ENCODE results near the gene FBXW11. TPM values are rescaled to one million over a fixed set of nuclear protein-coding genes. Genes with fewer than 3 reads are reported as not detected.

The FBXW11 gene
- 54.8 and 58.7 TPM in 2 replicates for total RNA-seq (2021)
- Bru-seq, nascent RNA = percentile 94 among the genes with signal in this experiment
- BruChase-seq, experiment 1, labeled RNA remaining after a 2-hour chase = percentile 88 among the genes with signal in this experiment
- BruChase-seq, experiment 2, labeled RNA remaining after a 6-hour chase = percentile 79 among the genes with signal in this experiment
- long read RNA-seq, full-length matches to known transcripts = 1 of 16 reads
- long read RNA-seq, partial matches to known transcripts = 5 of 16 reads
- long read RNA-seq, other reads (novel, unspliced or antisense) = 10 of 16 reads

DNA sequence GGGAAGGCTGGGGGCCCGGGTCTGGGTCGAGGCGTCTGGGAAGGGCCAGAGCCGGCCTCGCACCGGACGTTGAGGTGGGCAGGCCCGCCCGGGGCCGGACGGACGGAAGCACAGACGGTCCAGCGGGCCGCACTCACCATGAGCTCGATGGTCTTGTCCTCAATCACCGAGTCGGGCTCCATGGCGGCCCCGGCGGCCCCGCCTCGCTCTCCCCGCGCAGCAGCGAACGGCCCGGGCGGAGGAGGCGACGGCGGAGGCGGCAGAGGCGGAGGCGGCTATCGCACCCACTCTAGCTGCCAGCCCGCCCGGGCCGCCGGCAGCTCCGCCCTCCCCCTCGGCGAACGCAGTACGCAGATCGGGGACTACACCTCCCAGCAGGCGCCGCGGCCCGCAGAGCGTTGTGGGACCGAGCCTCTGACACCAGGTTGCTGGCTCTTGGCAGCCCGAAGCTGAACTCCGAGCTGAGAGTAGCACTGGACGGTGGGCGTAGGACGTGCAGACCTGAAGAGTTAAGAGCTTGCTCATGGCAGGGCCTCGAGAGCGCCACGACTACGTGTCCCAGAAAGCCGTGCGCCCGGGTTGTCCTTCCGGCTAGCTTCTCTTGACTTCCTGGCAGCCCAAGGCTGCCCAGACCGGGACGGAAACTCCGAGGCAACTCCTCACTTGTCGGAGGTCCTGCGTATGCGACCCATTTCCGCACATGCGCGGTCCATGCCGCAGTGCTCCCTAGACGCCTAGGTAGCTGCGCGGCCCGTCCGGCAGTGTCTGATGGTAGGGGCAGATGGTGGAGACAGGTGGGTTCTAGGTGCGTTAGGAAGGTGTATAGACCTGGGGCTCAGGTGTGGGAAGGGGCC, at the start of gene FBXW11:
TSS of gene FBXW11 (minus strand) at position 318 of the 854 bp plus-strand sequence. CDS start at position 182, 136 bp downstream.
- Histone ChIP-seq H3K9me3 (ENCODE audit: insufficient read depth, low read depth) (no peaks in the 10 kb centered on the region), H3K27ac (peak within 1 kb of the TSS; percentile 68), H3K4me2 (peak within 1 kb of the TSS; percentile 89), H4K20me1 (ENCODE audit: insufficient read depth) (peaks cover 35% of the 10 kb centered on the region), H3F3A (ENCODE audit: insufficient read depth, low read depth) (peaks cover 13% of the 10 kb centered on the region; the same call in 1 of the 2 replicates), H2AFZ (peak within 1 kb of the TSS; percentile 98), H3K36me3 (ENCODE audit: low read depth) (peaks cover 6% of the 10 kb centered on the region; the same call in 1 of the 2 replicates), H3K4me3 (peak within 1 kb of the TSS; percentile 86), H3K4me1 (replicated peaks; ENCODE audit: insufficient read depth) (peaks cover 29% of the 10 kb centered on the region), H3K27me3 (ENCODE audit: insufficient read depth, low read depth) (no peaks in the 10 kb centered on the region), H3K79me2 (ENCODE audit: low read depth) (peaks cover 59% of the 10 kb centered on the region), H3K9me2 (ENCODE audit: insufficient read depth) (no peaks in the 10 kb centered on the region)
- BruUV-seq (replicated peaks) = no TSS peak
- peak; percentile 95 to 96 for DNase-seq
- POLR2A ChIA-PET (ENCODE audit: unreplicated experiment) = interaction anchor here (0.5 to 0.9 kb wide), 20 partner anchors 11 to 1469 kb away, joined by 3 to 9 read pairs (median 5); partner anchors contain the start of gene UBTD2
- CTCF ChIA-PET = interaction anchor here (0.6 to 2.5 kb wide), 5 partner anchors 52 to 182 kb away, joined by 3 to 8 read pairs (median 6); partner anchors contain the start of gene STK10
- intact Hi-C loops (cut with micrococcal nuclease; ENCODE audit: unreplicated experiment) = loop anchor here (1.0 to 5.0 kb wide), 4 partner anchors 60 to 276 kb away; partner anchors contain the start of genes STK10 and UBTD2
- TF ChIP-seq, protein P1, sequence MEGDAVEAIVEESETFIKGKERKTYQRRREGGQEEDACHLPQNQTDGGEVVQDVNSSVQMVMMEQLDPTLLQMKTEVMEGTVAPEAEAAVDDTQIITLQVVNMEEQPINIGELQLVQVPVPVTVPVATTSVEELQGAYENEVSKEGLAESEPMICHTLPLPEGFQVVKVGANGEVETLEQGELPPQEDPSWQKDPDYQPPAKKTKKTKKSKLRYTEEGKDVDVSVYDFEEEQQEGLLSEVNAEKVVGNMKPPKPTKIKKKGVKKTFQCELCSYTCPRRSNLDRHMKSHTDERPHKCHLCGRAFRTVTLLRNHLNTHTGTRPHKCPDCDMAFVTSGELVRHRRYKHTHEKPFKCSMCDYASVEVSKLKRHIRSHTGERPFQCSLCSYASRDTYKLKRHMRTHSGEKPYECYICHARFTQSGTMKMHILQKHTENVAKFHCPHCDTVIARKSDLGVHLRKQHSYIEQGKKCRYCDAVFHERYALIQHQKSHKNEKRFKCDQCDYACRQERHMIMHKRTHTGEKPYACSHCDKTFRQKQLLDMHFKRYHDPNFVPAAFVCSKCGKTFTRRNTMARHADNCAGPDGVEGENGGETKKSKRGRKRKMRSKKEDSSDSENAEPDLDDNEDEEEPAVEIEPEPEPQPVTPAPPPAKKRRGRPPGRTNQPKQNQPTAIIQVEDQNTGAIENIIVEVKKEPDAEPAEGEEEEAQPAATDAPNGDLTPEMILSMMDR (conservative IDR thresholded peaks at IDR 0.05) = no peak
- no peak for TF ChIP-seq EZH2 (IDR thresholded peaks at IDR 0.05; ENCODE audit: low read depth)

DNA sequence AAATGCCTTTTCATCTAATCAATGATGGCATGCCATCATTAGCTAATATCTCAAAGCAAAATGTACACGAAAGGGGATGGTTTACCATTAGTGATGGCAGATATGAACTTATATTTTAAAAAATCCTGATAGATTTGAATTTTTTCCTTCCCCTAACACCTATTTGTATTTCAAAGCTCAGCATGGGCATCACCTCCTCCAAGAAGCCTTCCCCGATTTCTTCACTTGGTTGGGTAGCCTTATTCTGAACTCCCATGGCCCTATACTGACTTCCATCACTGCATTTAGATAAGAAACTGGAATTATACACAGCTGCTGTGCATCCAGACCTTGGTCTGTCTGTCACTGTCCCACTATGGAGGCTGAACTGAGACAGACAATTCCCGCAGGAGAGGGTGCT, 49.6 kb upstream of the FBXW11 start:
- ChIA-PET CTCF (no interaction called here), POLR2A (ENCODE audit: unreplicated experiment) (no interaction called here)
- Histone ChIP-seq H3K27ac (no peak overlapping the region), H4K20me1 (ENCODE audit: insufficient read depth) (no peaks in the 10 kb centered on the region), H3K79me2 (ENCODE audit: low read depth) (no peaks in the 10 kb centered on the region), H3K27me3 (ENCODE audit: insufficient read depth, low read depth) (no peaks in the 10 kb centered on the region), H2AFZ (no peak overlapping the region), H3K4me1 (replicated peaks; ENCODE audit: insufficient read depth) (no peaks in the 10 kb centered on the region), H3K36me3 (ENCODE audit: low read depth) (no peaks in the 10 kb centered on the region), H3K4me2 (no peak overlapping the region), H3K9me2 (ENCODE audit: insufficient read depth) (no peaks in the 10 kb centered on the region), H3K4me3 (no peak overlapping the region), H3F3A (ENCODE audit: insufficient read depth, low read depth) (no peaks in the 10 kb centered on the region), H3K9me3 (ENCODE audit: insufficient read depth, low read depth) (no peaks in the 10 kb centered on the region)
- no TSS peak for BruUV-seq (replicated peaks)
- DNase-seq = no peak
- TF ChIP-seq, protein P1 (conservative IDR thresholded peaks at IDR 0.05) = no peak
- no peak for TF ChIP-seq EZH2 (IDR thresholded peaks at IDR 0.05; ENCODE audit: low read depth)
- intact Hi-C loops (cut with micrococcal nuclease; ENCODE audit: unreplicated experiment) = no loop called here

- no peaks in the 10 kb centered on the region for H3K79me2 ChIP-seq (ENCODE audit: low read depth)
- no peaks in the 10 kb centered on the region for H3K36me3 ChIP-seq (ENCODE audit: low read depth)
- H2AFZ ChIP-seq = no peak overlapping the region
- H3K4me2 ChIP-seq = no peak overlapping the region
- H3K4me3 ChIP-seq = no peak overlapping the region
- no peaks in the 10 kb centered on the region for H3F3A ChIP-seq (ENCODE audit: insufficient read depth, low read depth)
- TF ChIP-seq, protein P1 (conservative IDR thresholded peaks at IDR 0.05) = no peak
- no peak for TF ChIP-seq EZH2 (IDR thresholded peaks at IDR 0.05; ENCODE audit: low read depth)
- ChIA-PET CTCF (no interaction called here), POLR2A (ENCODE audit: unreplicated experiment) (no interaction called here)
- DNase-seq = no peak
- H3K4me1 ChIP-seq (replicated peaks; ENCODE audit: insufficient read depth) = no peaks in the 10 kb centered on the region
- H3K27me3 ChIP-seq (ENCODE audit: insufficient read depth, low read depth) = no peaks in the 10 kb centered on the region
- no peaks in the 10 kb centered on the region for H3K9me3 ChIP-seq (ENCODE audit: insufficient read depth, low read depth)
- no TSS peak for BruUV-seq (replicated peaks)
- no peak overlapping the region for H3K27ac ChIP-seq
- H3K9me2 ChIP-seq (ENCODE audit: insufficient read depth) = no peaks in the 10 kb centered on the region
- intact Hi-C loops (cut with micrococcal nuclease; ENCODE audit: unreplicated experiment) = no loop called here
- H4K20me1 ChIP-seq (ENCODE audit: insufficient read depth) = no peaks in the 10 kb centered on the region
Measured at GRCh38 chr5:172055421-172055820, 49.0 kb upstream of the FBXW11 start.
